Measurements from ENCODE around the gene IGLL5. TPM values are rescaled to one million over a fixed set of nuclear protein-coding genes. Genes with fewer than 3 reads are reported as not detected.

Gene IGLL5
- total RNA-seq, 1 donor from 2014 or later: 0.47 TPM

- H3K9me3 ChIP-seq (replicated peaks): no peaks in the 10 kb centered on the region
- H3K27ac ChIP-seq (replicated peaks): no peak overlapping the region
- intact Hi-C loops (cut with micrococcal nuclease): no loop called here
- H3K4me1 ChIP-seq: peaks cover 14% of the 10 kb centered on the region
- peaks cover 49% of the 10 kb centered on the region for H3K27me3 ChIP-seq (ENCODE audit: low read depth)
- DNase-seq: no peak
- no peaks in the 10 kb centered on the region for H3K36me3 ChIP-seq
- H3K4me3 ChIP-seq: no peak overlapping the region
- TF ChIP-seq, protein P1, sequence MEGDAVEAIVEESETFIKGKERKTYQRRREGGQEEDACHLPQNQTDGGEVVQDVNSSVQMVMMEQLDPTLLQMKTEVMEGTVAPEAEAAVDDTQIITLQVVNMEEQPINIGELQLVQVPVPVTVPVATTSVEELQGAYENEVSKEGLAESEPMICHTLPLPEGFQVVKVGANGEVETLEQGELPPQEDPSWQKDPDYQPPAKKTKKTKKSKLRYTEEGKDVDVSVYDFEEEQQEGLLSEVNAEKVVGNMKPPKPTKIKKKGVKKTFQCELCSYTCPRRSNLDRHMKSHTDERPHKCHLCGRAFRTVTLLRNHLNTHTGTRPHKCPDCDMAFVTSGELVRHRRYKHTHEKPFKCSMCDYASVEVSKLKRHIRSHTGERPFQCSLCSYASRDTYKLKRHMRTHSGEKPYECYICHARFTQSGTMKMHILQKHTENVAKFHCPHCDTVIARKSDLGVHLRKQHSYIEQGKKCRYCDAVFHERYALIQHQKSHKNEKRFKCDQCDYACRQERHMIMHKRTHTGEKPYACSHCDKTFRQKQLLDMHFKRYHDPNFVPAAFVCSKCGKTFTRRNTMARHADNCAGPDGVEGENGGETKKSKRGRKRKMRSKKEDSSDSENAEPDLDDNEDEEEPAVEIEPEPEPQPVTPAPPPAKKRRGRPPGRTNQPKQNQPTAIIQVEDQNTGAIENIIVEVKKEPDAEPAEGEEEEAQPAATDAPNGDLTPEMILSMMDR (IDR thresholded peaks at IDR 0.05; ENCODE audit: borderline replicate concordance): no peak
Observed at GRCh38 chr22:22923930-22924329, 36.3 kb downstream of the IGLL5 start.

- Histone ChIP-seq H3K27me3 (ENCODE audit: low read depth) (peaks cover 48% of the 10 kb centered on the region), H3K4me1 (peaks cover 20% of the 10 kb centered on the region), H3K27ac (replicated peaks) (no peak overlapping the region), H3K9me3 (replicated peaks) (no peaks in the 10 kb centered on the region), H3K36me3 (no peaks in the 10 kb centered on the region), H3K4me3 (no peak overlapping the region)
- DNase-seq: no peak
- intact Hi-C loops (cut with micrococcal nuclease): no loop called here
- TF ChIP-seq, protein P1 (IDR thresholded peaks at IDR 0.05; ENCODE audit: borderline replicate concordance): no peak
Observed at GRCh38 chr22:22924369-22925145, 36.9 kb downstream of the IGLL5 start.

DNA sequence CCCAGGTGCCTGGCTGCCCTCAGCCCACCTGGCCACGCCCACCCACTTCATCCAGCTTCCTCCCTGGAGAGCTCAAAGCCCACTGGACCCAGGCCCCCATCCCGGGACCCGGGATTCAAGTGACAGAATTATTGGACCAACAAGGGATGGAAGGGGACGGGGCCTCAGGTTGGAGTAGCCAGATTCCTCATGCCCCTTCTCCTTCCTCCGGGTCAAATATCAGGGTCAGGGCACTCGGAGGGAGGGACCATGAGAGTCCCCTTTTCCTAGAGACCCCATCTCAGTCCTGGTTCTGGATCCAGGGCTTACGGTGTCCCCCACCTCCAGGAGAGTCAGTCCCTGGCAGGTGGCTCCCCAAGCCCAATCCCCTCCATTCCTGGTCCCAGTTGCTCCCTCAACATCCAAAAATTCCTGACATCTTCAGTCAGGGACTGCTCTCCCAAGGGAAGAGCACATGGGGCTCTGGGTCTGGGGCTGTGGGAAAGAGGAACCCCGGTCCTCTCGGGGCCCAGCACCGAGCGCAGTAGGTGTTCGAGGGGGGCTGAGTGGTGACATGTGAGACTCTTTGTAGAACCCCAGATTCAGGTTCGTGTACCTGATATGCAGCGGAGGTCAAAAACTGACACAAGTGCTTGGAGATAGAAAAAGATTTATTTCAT, 37.7 kb downstream of the IGLL5 start:
- Histone ChIP-seq H3K27me3 (ENCODE audit: low read depth) (peaks cover 51% of the 10 kb centered on the region), H3K4me1 (peaks cover 20% of the 10 kb centered on the region), H3K27ac (replicated peaks) (no peak overlapping the region), H3K9me3 (replicated peaks) (no peaks in the 10 kb centered on the region), H3K4me3 (no peak overlapping the region), H3K36me3 (no peaks in the 10 kb centered on the region)
- TF ChIP-seq, protein P1 (IDR thresholded peaks at IDR 0.05; ENCODE audit: borderline replicate concordance): no peak
- intact Hi-C loops (cut with micrococcal nuclease): no loop called here
- DNase-seq: no peak

- intact Hi-C loops (cut with micrococcal nuclease): no loop called here
- Histone ChIP-seq H3K27me3 (ENCODE audit: low read depth) (peaks cover 53% of the 10 kb centered on the region), H3K9me3 (replicated peaks) (no peaks in the 10 kb centered on the region), H3K36me3 (no peaks in the 10 kb centered on the region), H3K4me1 (peaks cover 20% of the 10 kb centered on the region), H3K4me3 (no peak overlapping the region), H3K27ac (replicated peaks) (no peak overlapping the region)
- DNase-seq: no peak
- TF ChIP-seq, protein P1 (IDR thresholded peaks at IDR 0.05; ENCODE audit: borderline replicate concordance): no peak
Observed at GRCh38 chr22:22925805-22926369, 38.3 kb downstream of the IGLL5 start.

GRCh38 chr22:22926370-22927195, 39.0 kb downstream of the IGLL5 start:
- peaks cover 20% of the 10 kb centered on the region for H3K4me1 ChIP-seq
- TF ChIP-seq, protein P1 (IDR thresholded peaks at IDR 0.05; ENCODE audit: borderline replicate concordance): no peak
- intact Hi-C loops (cut with micrococcal nuclease): no loop called here
- no peaks in the 10 kb centered on the region for H3K9me3 ChIP-seq (replicated peaks)
- H3K36me3 ChIP-seq: no peaks in the 10 kb centered on the region
- no peak overlapping the region for H3K4me3 ChIP-seq
- peaks cover 56% of the 10 kb centered on the region for H3K27me3 ChIP-seq (ENCODE audit: low read depth)
- DNase-seq: no peak
- no peak overlapping the region for H3K27ac ChIP-seq (replicated peaks)
